ELR (cell line): Measurements from ENCODE around the gene PXDN.
"Not testable (repeated sequence)": the region's sequence is repeated elsewhere in the genome, so short reads cannot be mapped to it uniquely, and the experiment has no call there.

Experiments used
- DNase-seq: peaks from one replicate; pipeline ENCODE4 v3.0.0-alpha.2; 2015; ENCODE audit warnings: low read depth

PXDN gene

GRCh38 chr2:1631292-1632001, 112.9 kb downstream of the PXDN start:
- DNase-seq: no peak

- peak; percentile 17 for DNase-seq
Measured at GRCh38 chr2:1628893-1629292, 115.4 kb downstream of the PXDN start.

- DNase-seq: no peak
Measured at GRCh38 chr2:1627628-1628381, 116.5 kb downstream of the PXDN start.

DNA sequence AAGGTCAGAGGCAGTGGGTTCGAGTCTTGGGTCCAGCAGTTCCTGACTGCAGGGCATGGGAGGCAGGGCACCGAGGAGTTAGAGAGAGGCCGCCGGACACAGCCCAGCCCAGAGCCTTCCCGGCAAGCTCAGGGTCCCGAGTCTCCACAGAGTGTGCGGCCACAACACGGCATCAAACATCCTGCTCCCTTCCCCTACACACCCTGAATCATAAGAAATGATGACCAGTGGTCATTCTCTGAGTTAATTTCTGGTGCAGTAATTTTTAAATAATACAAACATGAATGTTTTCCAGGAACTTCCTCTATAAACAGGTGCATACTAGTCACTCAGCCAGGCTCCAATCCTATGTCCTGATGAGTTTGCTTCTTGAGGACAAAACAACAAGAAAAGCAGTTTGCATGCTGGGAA, 118.0 kb downstream of the PXDN start:
- DNase-seq: no peak

DNA sequence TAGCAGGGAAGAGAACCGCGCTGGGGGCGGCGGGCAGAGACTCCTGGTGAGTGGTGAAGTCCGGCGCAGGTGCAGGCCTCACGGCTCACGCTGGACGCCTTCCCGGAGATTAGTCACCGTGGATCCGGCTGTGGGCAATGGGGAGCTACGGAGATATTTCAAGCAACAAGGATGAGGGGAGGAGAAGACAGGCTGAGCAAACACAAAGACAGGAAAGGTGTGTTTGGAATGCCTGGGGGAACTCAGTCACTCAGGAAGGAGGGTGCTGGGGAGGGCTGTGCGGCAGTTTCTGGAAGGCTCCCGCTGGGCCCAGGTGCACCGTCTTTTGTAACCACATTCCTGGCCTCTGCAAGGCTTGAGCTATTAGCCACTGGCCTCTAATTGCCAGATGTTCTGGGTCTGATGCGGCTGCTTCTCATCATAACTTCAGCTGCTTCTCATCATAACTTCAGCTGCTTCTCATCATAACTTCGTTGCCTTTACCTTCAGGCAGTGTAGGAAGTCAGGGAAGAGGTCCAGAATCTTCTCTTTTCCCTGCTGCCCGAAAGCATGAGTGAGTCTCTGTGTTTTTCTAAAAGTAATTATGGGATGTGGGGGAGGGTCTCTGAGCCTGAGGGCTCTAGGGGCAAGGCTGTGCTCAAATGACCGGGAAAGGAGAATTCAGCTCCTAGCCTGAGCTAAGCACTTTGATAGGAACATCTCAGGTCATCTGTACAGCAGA, 118.9 kb downstream of the PXDN start:
- DNase-seq: peak; percentile 69

DNA sequence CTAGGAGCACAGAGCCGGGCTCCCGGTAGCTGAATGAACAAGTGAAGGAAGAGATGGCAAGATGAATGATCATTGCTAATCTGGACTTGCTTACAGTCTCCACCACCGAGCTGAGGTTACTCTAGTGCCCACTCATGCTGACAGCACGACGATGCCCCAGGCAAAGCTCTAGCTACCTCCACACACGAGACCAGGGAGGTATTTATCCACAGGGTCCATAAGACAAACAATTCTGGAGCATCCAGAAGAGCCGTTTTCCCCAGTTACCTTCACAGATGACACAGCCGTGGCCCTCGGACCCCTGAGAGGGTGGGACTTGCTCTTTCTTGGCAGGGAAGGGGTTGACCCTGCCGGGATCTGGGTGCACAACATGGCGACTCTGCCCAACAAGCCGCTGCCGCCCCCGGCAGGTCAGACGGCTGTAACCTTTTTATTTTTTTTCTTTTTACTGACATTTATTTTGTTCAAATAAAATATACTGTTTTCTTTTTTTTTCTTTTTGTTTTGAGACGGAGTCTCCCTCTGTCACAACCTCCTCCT, 120.3 kb downstream of the PXDN start:
- no peak for DNase-seq

DNA sequence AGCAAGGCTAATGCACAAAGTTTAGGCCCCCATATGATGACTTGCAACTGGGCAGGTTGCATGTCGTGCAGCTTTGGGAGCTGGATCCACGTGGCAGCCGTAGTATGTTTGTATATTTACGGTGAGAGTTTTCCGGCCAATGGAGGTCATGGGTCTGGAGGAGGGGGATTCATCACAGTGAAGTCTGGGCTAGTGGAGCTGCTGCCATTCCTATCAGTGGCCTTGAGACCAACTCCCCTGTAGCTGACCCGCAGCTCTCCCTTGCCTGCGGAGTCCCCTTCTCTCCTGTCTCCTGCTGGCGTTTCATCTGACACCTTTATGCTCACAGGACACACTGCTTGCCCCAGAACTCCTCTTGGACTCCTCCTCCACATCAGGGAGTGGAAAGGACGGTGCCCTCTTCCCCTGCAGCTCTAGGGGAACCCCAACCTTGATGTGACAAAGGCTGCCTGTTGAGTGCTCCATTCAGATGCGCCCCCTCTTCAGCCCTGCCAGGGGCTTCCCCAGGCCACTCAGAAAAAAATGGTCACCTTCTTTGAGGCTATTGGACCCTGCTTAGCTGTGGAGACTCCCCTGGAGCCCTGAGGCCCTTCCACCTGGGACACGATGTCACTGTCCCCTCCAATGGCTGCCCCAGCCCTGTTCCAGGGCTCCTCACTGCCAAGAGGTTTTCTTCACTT, 121.7 kb downstream of the PXDN start:
- DNase-seq: no peak

DNA sequence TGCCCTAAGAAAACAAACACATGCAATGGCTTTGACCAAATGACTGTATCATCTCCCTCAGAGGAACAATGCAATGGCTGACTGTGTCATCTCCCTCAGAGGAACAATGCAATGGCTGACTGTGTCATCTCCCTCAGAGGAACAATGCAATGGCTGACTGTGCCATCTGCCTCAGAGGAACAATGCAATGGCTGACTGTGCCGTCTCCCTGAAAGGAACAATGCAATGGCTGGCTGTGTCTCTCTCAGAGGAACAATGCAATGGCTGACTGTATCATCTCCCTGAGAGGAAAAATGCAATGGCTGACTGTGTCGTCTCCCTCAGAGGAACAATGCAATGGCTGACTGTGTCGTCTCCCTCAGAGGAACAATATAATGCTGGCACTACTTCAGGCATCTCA, 122.3 kb downstream of the PXDN start:
- not testable (repeated sequence) for DNase-seq

DNA sequence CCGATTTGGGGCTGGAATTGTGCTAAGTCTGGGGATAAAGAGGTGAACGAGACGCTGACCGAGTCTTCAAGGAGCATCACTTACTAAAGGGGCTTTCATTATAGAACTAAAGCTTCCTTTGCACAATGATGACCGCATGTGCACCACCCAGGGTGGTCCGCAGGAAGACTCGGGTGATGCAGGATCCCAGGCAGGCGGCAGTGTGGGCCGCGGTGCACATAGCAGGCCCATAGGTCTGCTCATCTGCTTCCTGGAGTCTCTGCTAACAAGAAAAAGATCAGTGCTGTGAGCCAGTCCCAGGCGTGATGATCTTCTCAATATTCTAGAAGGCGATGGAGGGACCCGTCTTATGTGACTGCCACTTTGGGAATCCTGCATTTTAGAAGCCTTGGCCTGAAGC, 122.8 kb downstream of the PXDN start:
- DNase-seq: no peak

- DNase-seq: no peak
Measured at GRCh38 chr2:1621041-1621440, 123.3 kb downstream of the PXDN start.

- DNase-seq: no peak
Measured at GRCh38 chr2:1620081-1620480, 124.2 kb downstream of the PXDN start.

- DNase-seq: no peak
Measured at GRCh38 chr2:1619556-1619955, 124.8 kb downstream of the PXDN start.

GRCh38 chr2:1618974-1619373, 125.3 kb downstream of the PXDN start:
- no peak for DNase-seq

DNA sequence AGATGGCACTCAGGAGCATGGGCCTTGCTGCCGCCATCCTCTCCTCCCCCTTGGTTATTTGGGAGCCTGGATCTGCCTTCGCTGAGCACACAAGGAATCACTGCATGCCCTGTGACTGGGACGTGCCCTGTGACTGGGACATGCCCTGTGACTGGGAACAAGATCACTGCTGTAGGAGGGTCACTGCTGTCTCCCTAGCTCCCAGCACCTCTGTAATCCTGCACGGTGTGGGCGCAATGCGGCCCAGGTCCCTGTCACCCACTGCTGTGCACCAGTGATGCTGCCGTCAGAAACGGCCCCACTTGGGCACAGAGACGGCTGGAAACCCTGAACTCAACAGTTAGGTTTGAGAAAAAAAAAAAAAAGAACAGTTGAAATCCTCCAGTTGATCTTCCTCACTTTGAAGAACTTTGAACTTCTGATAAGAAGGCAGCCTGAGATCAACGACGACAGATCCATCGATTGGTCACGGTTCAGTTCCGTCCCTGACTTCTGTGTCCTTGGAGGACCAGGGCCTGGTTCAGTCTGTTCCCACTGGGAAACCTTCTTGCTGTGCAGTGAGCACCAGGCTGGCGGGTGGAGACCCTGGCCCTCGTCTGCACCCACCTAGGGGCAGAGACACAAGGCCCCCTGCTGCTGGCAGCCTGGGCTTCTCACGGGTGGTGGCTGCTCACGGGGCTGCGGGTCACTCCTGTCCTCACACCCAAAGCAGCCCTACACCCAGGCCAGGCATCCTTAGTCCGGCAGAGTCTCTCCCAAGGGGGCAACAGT, 125.9 kb downstream of the PXDN start:
- no peak for DNase-seq

- no peak for DNase-seq
Measured at GRCh38 chr2:1617425-1618021, 126.8 kb downstream of the PXDN start.

- no peak for DNase-seq
Measured at GRCh38 chr2:1614564-1614963, 129.8 kb downstream of the PXDN start.

GRCh38 chr2:1613731-1614354, 130.5 kb downstream of the PXDN start:
- no peak for DNase-seq

DNA sequence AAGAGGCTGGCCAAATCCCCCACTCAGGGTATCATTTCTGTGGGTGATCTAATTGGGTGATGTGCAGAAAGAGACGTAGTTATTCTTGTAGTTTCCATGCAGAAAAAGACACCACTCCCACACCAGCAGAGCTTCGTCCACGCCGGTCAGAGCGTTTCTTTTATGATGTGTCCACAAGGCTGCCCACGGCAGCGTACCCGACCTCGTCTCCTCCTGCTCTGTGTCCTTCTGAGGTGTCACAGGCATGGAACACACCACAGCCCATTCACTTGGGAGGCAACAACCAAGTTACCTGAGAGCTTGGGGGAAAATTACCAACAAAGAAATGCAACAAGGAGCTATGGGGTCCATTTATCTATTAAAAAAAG, 131.3 kb downstream of the PXDN start:
- DNase-seq: no peak

DNA sequence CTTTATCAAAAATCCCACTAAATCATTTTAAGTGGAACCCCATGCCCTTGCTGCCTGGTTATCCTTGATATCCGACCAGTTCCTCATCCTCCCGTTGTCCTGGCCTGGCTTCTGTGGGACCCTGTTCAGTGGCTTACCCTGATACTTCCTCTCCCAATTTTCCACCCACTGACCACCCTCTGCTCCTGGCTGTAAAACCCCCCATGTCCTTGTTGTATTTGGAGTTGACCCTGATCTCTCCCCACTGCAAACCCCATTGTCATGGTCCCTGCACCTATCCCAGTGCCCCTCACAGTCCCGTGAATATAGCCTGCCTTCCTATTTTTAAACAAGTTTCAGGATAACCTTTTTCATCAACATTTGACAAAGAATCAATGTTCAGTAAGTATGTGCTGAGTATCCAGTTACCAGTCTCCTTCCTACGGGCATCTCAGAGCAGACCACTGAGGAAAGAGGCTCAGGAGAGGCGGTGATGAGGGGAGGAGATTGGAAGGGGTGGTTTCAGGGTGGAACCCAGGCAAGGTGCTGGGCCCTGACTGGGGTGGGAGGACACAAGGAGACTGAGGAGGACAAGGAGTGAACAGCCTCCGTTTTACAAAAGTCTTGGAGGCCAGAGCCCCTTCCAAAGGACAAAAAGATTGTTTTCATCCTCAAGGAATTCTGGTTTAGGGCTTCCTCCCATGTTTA, 131.8 kb downstream of the PXDN start:
- no peak for DNase-seq

GRCh38 chr2:1611886-1612285, 132.4 kb downstream of the PXDN start:
- DNase-seq: no peak
